Measurements from ENCODE around the gene ARHGAP5. TPM values are rescaled to one million over a fixed set of nuclear protein-coding genes. Genes with fewer than 3 reads are reported as not detected.
A peak's percentile ranks its signal among the peaks of the same experiment; 100 is the strongest.

Gene ARHGAP5
- total RNA-seq, 2 experiments from 2014 or later = 49.7 to 50.3 TPM

GRCh38 chr14:32064931-32065330 lies 12.2 kb upstream of the ARHGAP5 start:
- no peak for DNase-seq
- Mint-ChIP-seq H3K4me1 (no peaks in the 10 kb centered on the region), H3K36me3 (no peaks in the 10 kb centered on the region), H3K4me3 (no peak overlapping the region), H3K27me3 (peaks cover 5% of the 10 kb centered on the region), H3K9me3 (no peaks in the 10 kb centered on the region), H3K27ac (no peak overlapping the region)

- no peak overlapping the region for H3K27ac Mint-ChIP-seq
- H3K9me3 Mint-ChIP-seq = no peaks in the 10 kb centered on the region
- H3K4me1 Mint-ChIP-seq = peaks cover under 1% of the 10 kb centered on the region
- H3K36me3 Mint-ChIP-seq = no peaks in the 10 kb centered on the region
- no peak overlapping the region for H3K4me3 Mint-ChIP-seq
- H3K27me3 Mint-ChIP-seq = peaks cover under 1% of the 10 kb centered on the region
- no peak for DNase-seq
These were observed 8.4 kb upstream of the ARHGAP5 start for GRCh38 chr14:32068708-32069107.

- Mint-ChIP-seq H3K36me3 (no peaks in the 10 kb centered on the region), H3K27me3 (peaks cover 10% of the 10 kb centered on the region), H3K27ac (no peak overlapping the region), H3K4me3 (no peak overlapping the region), H3K9me3 (no peaks in the 10 kb centered on the region), H3K4me1 (peaks cover 3% of the 10 kb centered on the region)
- no peak for DNase-seq
These were observed 6.8 kb upstream of the ARHGAP5 start for GRCh38 chr14:32070282-32070681.

GRCh38 chr14:32072676-32073075 lies 4.4 kb upstream of the ARHGAP5 start:
- H3K36me3 Mint-ChIP-seq = no peaks in the 10 kb centered on the region
- H3K4me1 Mint-ChIP-seq = peaks cover 8% of the 10 kb centered on the region
- no peak overlapping the region for H3K27ac Mint-ChIP-seq
- no peak overlapping the region for H3K4me3 Mint-ChIP-seq
- H3K9me3 Mint-ChIP-seq = no peaks in the 10 kb centered on the region
- H3K27me3 Mint-ChIP-seq = peaks cover 17% of the 10 kb centered on the region
- DNase-seq = no peak

GRCh38 chr14:32073537-32074189 lies 3.4 kb upstream of the ARHGAP5 start:
- Mint-ChIP-seq H3K27ac (no peak overlapping the region), H3K4me3 (no peak overlapping the region), H3K27me3 (peaks cover 17% of the 10 kb centered on the region), H3K9me3 (no peaks in the 10 kb centered on the region), H3K36me3 (peaks cover 3% of the 10 kb centered on the region), H3K4me1 (peaks cover 11% of the 10 kb centered on the region)
- peak; percentile 29 for DNase-seq

GRCh38 chr14:32074887-32075572 lies 2.1 kb upstream of the ARHGAP5 start:
- Mint-ChIP-seq H3K4me3 (no peak overlapping the region), H3K9me3 (no peaks in the 10 kb centered on the region), H3K36me3 (peaks cover 3% of the 10 kb centered on the region), H3K27ac (no peak overlapping the region), H3K27me3 (peaks cover 17% of the 10 kb centered on the region), H3K4me1 (peaks cover 20% of the 10 kb centered on the region)
- DNase-seq = no peak

- H3K9me3 Mint-ChIP-seq = no peaks in the 10 kb centered on the region
- peak overlapping the region; percentile 98 for H3K4me3 Mint-ChIP-seq
- H3K36me3 Mint-ChIP-seq = peaks cover 3% of the 10 kb centered on the region
- peak overlapping the region; percentile 91 for H3K27ac Mint-ChIP-seq
- H3K27me3 Mint-ChIP-seq = peaks cover 17% of the 10 kb centered on the region
- no peak for DNase-seq
- peaks cover 25% of the 10 kb centered on the region for H3K4me1 Mint-ChIP-seq
These were observed 1.3 kb upstream of the ARHGAP5 start for GRCh38 chr14:32075672-32076277.

GRCh38 chr14:32076278-32077080 lies 625 bp upstream of the ARHGAP5 start:
- peak overlapping the region; percentile 98 for H3K4me3 Mint-ChIP-seq
- H3K27ac Mint-ChIP-seq = peak overlapping the region; percentile 91
- no peaks in the 10 kb centered on the region for H3K9me3 Mint-ChIP-seq
- H3K27me3 Mint-ChIP-seq = peaks cover 17% of the 10 kb centered on the region
- peak; percentile 84 for DNase-seq
- peaks cover 32% of the 10 kb centered on the region for H3K4me1 Mint-ChIP-seq
- peaks cover 6% of the 10 kb centered on the region for H3K36me3 Mint-ChIP-seq

- DNase-seq = no peak
These were observed 1.1 kb downstream of the ARHGAP5 start for GRCh38 chr14:32078023-32078857.

GRCh38 chr14:32078858-32079216 lies 1.7 kb downstream of the ARHGAP5 start:
- peaks cover 6% of the 10 kb centered on the region for H3K36me3 Mint-ChIP-seq
- peak overlapping the region; percentile 94 for H3K27ac Mint-ChIP-seq
- peaks cover 51% of the 10 kb centered on the region for H3K4me1 Mint-ChIP-seq
- no peaks in the 10 kb centered on the region for H3K9me3 Mint-ChIP-seq
- H3K4me3 Mint-ChIP-seq = peak overlapping the region; percentile 98
- DNase-seq = peak; percentile 14
- peaks cover 15% of the 10 kb centered on the region for H3K27me3 Mint-ChIP-seq

More at GRCh38 chr14:32078023-32078857, 1.1 kb downstream of the ARHGAP5 start:
- peaks cover 6% of the 10 kb centered on the region for H3K36me3 Mint-ChIP-seq
- H3K9me3 Mint-ChIP-seq = no peaks in the 10 kb centered on the region
- peak overlapping the region; percentile 94 for H3K27ac Mint-ChIP-seq
- H3K4me3 Mint-ChIP-seq = peak overlapping the region; percentile 98
- peaks cover 47% of the 10 kb centered on the region for H3K4me1 Mint-ChIP-seq
- H3K27me3 Mint-ChIP-seq = peaks cover 17% of the 10 kb centered on the region

- peak overlapping the region; percentile 94 for H3K27ac Mint-ChIP-seq
- peaks cover 55% of the 10 kb centered on the region for H3K4me1 Mint-ChIP-seq
- H3K9me3 Mint-ChIP-seq = no peaks in the 10 kb centered on the region
- H3K27me3 Mint-ChIP-seq = peaks cover 14% of the 10 kb centered on the region
- peak overlapping the region; percentile 98 for H3K4me3 Mint-ChIP-seq
- DNase-seq = no peak
- peaks cover 6% of the 10 kb centered on the region for H3K36me3 Mint-ChIP-seq
These were observed 2.2 kb downstream of the ARHGAP5 start for GRCh38 chr14:32079264-32079663.

GRCh38 chr14:32080001-32080510 lies 3.0 kb downstream of the ARHGAP5 start:
- H3K9me3 Mint-ChIP-seq = no peaks in the 10 kb centered on the region
- H3K36me3 Mint-ChIP-seq = peaks cover 8% of the 10 kb centered on the region
- H3K4me1 Mint-ChIP-seq = peaks cover 58% of the 10 kb centered on the region
- H3K4me3 Mint-ChIP-seq = no peak overlapping the region
- DNase-seq = no peak
- no peak overlapping the region for H3K27ac Mint-ChIP-seq
- H3K27me3 Mint-ChIP-seq = peaks cover 8% of the 10 kb centered on the region

GRCh38 chr14:32081901-32082300 lies 4.8 kb downstream of the ARHGAP5 start:
- peaks cover 8% of the 10 kb centered on the region for H3K36me3 Mint-ChIP-seq
- H3K27ac Mint-ChIP-seq = no peak overlapping the region
- H3K4me3 Mint-ChIP-seq = no peak overlapping the region
- H3K4me1 Mint-ChIP-seq = peaks cover 59% of the 10 kb centered on the region
- DNase-seq = no peak
- no peaks in the 10 kb centered on the region for H3K27me3 Mint-ChIP-seq
- no peaks in the 10 kb centered on the region for H3K9me3 Mint-ChIP-seq

- no peak overlapping the region for H3K27ac Mint-ChIP-seq
- peaks cover 66% of the 10 kb centered on the region for H3K4me1 Mint-ChIP-seq
These were observed 6.2 kb downstream of the ARHGAP5 start for GRCh38 chr14:32083315-32083624.

More at GRCh38 chr14:32083315-32083624, 6.2 kb downstream of the ARHGAP5 start:
- H3K9me3 Mint-ChIP-seq = no peaks in the 10 kb centered on the region
- no peak overlapping the region for H3K4me3 Mint-ChIP-seq
- peaks cover 5% of the 10 kb centered on the region for H3K36me3 Mint-ChIP-seq
- DNase-seq = no peak
- H3K27me3 Mint-ChIP-seq = no peaks in the 10 kb centered on the region
